GM23338 (cell line): ENCODE measurements around the gene RIMOC1.

ENCODE experiments used
- CREB1 ChIP-seq: fragments of 250-450 bp; sonication (Bioruptor Pico); IDR thresholded peaks from 2 replicates; pipeline ENCODE4 v1.5.0; 2020; ENCODE audit warnings: low read depth, mild to moderate bottlenecking, moderate library complexity
- CTCF ChIP-seq, 2 experiments: fragments of 200-600 bp in 1 of 2; sonication (generic) in 1 of 2; conservative IDR thresholded peaks; 2 replicates each; pipeline versions ENCODE4 v1.5.1 to v1.6.1; 2016 to 2017; ENCODE audit warnings: antibody characterized with exemption in 2 of 2, low read depth in 2 of 2, mild to moderate bottlenecking in 2 of 2, moderate library complexity in 1 of 2
- ETS1 ChIP-seq: IDR thresholded peaks from 2 replicates; pipeline ENCODE4 v1.6.1; 2016; ENCODE audit warnings: antibody characterized with exemption
- EZH2 ChIP-seq: fragments of 200-600 bp; sonication (generic); IDR thresholded peaks from one replicate; pipeline ENCODE4 v1.8.0; 2017; ENCODE audit warnings: antibody characterized with exemption, mild to moderate bottlenecking, low read depth; ENCODE audit not compliant: unreplicated experiment
- EZH2phosphoT487 ChIP-seq: fragments of 200-600 bp; sonication (generic); IDR thresholded peaks from one replicate; pipeline ENCODE4 v1.8.1; 2018; ENCODE audit warnings: antibody characterized with exemption; ENCODE audit not compliant: unreplicated experiment
- JUNB ChIP-seq: IDR thresholded peaks from one replicate; pipeline ENCODE4 v1.6.1; 2016; ENCODE audit warnings: antibody characterized with exemption; ENCODE audit not compliant: unreplicated experiment
- NANOG ChIP-seq: IDR thresholded peaks from 2 replicates; pipeline ENCODE4 v1.6.1; 2016; ENCODE audit warnings: antibody characterized with exemption, borderline replicate concordance
- POLR2AphosphoS5 ChIP-seq: IDR thresholded peaks from 2 replicates; pipeline ENCODE4 v1.6.1; 2016; ENCODE audit warnings: antibody characterized with exemption, low read depth
- REST ChIP-seq: IDR thresholded peaks from one replicate; pipeline ENCODE4 v1.6.1; 2018; ENCODE audit warnings: antibody characterized with exemption; ENCODE audit not compliant: unreplicated experiment
- STAT1 ChIP-seq: IDR thresholded peaks from one replicate; pipeline ENCODE4 v1.6.1; 2016; ENCODE audit warnings: antibody characterized with exemption; ENCODE audit not compliant: unreplicated experiment
- ZNF114 ChIP-seq: fragments of 250-450 bp; sonication (Bioruptor Pico); IDR thresholded peaks from 2 replicates; pipeline ENCODE4 v1.5.0; 2020; ENCODE audit warnings: mild to moderate bottlenecking, moderate library complexity
- ZNF462 ChIP-seq: fragments of 250-450 bp; sonication (Bioruptor Pico); IDR thresholded peaks from 2 replicates; pipeline ENCODE4 v1.5.0; 2020; ENCODE audit warnings: mild to moderate bottlenecking, moderate library complexity

- TF ChIP-seq EZH2phosphoT487 (no peak), CTCF (conservative IDR thresholded peaks at IDR 0.05; ENCODE audit: low read depth in 2 of 2) (no peak), POLR2AphosphoS5 (no peak), REST (no peak), EZH2 (no peak), ETS1 (no peak), JUNB (no peak), CREB1 (CRISPR knock-in tag) (no peak), STAT1 (no peak), ZNF462 (CRISPR knock-in tag) (no peak), NANOG (no peak), ZNF114 (CRISPR knock-in tag) (no peak)
These were observed 47.1 kb downstream of the RIMOC1 start for GRCh38 chr5:41951224-41951623.
